GM13977 (cell line): ENCODE data around the gene FNTB.

Experiments
- DNase-seq: peaks from one replicate; pipeline ENCODE4 v3.0.0; 2012; ENCODE audit warnings: low spot score
- CTCF ChIP-seq: IDR thresholded peaks from 2 replicates; pipeline ENCODE4 v1.5.1; 2012; ENCODE audit warnings: mild to moderate bottlenecking, control low read depth; ENCODE audit not compliant: insufficient read depth; ENCODE audit errors: extremely low read depth, missing control alignments
- in situ Hi-C: fragments of 300-500 bp; cut with MboI; formaldehyde crosslinking; loops from one replicate; pipeline ENCODE4 v1.12.0; 2022; ENCODE audit warnings: low sequenced_read_pairs, low pct_unique_long_range_greater_than_20kb, mixed read lengths, inconsistent platforms; ENCODE audit not compliant: unreplicated experiment

FNTB gene

DNA sequence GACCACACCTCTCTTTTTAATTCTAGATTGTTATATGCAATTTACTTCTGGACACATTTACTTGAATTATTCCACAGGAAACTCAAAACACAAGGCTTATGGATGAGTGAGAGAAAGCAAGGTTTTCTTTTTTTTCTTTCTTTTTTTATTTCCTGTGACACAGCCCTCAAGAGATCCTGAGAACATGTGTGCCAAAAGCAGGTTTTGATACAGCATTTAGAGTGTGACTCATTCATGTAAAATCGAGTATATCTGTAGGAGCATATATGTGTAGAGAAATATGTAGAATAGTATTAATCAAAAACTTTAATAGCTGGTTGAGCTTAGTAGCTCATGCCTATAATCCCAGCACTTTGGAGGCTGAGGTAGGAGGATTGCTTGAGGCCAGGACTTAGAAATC, 120.0 kb downstream of the FNTB start:
- TF ChIP-seq CTCF: no peak
- in situ Hi-C loops: no loop called here
- no peak for DNase-seq

DNA sequence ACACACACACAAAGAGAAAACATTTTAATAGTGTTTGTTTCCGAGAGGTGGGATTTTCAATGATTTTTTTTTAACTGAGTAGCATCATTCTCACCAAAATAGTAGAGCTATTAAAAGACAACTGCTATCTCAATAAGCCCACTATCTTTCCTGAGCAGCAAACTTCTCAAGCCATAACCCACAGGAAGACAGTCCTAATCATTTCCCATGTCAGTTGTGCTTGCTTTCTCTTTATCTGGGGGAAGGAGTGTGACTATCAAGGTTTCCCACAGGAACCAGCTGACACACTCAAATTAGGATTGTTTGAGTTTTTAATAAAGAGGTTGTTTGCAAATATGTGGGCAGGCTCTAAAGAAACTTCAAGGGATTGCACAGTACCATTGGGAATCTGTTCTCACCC, 120.5 kb downstream of the FNTB start:
- TF ChIP-seq CTCF: no peak
- no peak for DNase-seq
- in situ Hi-C loops: no loop called here

DNA sequence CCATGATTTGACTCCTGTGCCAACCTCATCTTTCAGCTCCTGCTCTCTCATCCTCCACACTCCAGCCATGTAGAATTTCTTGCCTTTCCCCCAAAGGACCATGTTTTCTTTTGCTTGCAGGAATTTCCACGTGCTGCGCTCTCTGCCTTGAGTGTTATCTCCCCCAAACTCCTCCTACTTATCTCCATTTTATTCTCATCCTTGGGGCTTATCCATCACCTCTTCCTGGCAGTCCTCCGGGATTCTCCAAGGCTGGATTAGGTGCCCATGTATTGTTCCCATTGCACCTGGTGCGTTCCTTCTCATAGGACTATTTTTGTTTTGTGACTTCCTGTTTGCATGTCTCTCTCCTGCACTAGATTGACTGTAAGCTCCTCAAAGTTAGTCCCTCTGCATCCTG, 122.7 kb downstream of the FNTB start:
- in situ Hi-C loops: no loop called here
- DNase-seq: no peak
- no peak for TF ChIP-seq CTCF

- in situ Hi-C loops: no loop called here
- TF ChIP-seq CTCF: no peak
- DNase-seq: no peak
Observed at GRCh38 chr14:65110525-65110924, 123.8 kb downstream of the FNTB start.
